Measurements from ENCODE around the gene EVX2.

EVX2 gene

DNA sequence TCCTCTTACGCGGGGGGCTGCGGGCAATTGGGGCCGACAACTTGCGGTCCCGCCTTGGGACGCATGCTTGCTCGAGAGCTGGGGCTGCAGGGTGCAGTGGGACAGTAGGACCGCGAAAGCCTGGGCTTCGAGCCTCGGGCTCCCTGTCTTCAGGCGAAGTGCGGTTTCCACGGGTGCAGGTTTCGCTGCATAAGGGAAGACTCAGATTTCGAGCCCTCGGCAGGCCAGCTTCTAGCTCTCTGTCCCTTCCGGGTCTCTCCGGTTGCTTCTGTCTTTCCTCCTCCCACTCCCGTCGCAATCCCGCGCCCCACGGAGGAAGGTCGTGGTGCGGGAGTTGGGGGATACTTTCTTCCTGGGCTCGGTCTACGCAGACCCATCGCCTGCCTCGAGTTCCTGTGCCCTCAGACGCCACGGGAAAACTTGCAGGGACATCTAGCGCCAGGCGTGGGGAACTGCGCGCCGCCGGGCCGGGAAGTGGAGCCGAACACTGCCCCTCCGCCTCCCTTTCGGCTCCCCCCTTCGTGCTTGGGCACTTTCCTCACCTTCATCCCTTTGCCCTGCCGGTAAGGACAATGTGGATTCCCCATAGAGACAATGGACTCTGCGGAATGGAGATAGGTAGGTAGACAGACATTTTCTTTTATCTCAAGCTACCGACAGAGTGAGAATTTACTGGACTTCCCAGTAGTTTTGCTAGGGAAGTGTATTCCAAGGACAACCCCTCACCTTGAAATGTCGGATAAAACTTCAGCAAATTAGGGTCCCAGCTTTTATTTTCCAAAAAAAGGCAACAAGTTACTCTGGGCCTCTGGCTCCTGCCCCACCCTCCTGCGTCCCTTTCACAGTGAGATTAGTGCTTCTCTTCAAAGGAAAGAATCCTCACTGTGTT is 4.5 kb upstream of the EVX2 start:
- in situ Hi-C loops (cut with HindIII; ENCODE audit: low sequenced_read_pairs) = no loop called here

DNA sequence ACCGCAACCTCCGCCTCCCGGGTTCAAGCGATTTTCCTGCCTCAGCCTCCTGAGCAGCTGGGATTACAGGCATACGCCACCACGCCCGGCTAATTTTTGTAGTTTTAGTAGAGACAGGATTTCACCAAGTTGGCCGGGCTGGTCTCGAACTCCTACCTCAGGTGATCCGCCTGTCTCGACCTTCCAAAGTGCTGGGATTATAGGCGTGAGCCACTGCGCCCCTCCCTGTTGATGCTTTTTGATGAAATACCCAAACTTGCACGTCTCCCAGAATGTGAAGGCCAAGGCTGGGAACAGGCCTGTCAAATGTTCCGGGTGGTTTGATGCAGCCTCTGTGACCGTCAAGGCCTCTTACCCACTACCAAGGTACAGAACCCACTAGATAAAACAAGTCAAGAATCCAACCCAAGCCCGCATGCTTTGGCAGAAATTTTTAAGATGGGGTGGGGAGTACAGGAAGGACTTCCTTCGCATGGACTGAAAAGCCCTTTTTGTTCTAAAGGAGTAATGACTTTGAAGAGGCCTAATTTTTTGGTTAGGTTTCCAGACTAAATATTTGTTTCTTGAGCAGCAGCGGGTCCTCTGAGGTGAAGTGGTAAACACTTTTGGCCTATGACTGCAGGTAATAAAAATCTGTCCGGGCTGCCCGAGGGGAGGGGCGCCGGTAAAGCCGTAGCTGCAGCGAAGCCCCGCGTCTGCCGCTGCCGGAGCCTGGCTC is 3.7 kb upstream of the EVX2 start:
- in situ Hi-C loops (cut with HindIII; ENCODE audit: low sequenced_read_pairs) = no loop called here

DNA sequence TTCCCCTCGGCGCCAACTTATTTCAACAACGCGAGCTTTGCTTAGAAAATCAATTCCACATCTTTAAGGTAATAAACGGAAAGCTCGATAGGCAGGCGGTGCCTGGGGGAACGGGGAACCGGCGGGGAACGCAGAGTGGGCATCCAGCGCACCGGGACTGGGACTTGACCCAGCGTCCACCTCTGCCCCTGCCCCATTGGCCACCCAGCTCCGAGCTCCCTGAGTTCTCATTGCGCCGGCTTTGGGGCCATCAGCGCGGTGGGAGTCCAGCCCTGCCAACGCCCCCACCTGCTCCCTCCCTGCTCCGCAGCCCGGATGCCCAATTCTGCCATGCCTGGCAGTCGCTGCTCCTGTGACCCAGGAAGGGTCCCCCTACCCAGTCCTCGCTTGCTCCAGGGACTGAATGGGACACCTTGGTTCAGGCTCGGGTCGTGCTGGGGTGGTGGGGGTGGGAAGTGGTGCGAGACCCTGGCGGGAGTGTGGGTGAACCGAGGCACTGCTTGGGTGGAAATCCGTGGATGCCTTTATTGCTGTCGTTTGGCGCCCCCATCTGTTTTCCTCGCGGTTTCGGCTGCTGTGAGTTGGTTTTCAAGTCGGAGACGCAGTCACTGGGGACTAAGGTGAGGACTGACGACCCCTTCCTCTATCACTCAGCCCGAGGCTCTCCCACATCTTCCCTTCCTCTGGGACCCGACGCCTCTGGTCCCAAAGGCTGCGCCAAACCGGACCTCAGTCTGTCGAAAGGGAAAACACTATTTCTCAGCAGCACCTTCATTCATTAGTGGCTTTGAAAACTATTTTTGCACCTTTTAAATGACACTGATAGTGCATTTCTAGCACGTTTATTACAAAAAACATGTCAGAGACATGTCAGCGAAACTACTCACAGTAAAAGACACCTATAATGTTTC is 2.4 kb upstream of the EVX2 start:
- in situ Hi-C loops (cut with HindIII; ENCODE audit: low sequenced_read_pairs) = no loop called here

- in situ Hi-C loops (cut with HindIII; ENCODE audit: low sequenced_read_pairs) = no loop called here
Measured at GRCh38 chr2:176085120-176085788, 1.5 kb upstream of the EVX2 start.

DNA sequence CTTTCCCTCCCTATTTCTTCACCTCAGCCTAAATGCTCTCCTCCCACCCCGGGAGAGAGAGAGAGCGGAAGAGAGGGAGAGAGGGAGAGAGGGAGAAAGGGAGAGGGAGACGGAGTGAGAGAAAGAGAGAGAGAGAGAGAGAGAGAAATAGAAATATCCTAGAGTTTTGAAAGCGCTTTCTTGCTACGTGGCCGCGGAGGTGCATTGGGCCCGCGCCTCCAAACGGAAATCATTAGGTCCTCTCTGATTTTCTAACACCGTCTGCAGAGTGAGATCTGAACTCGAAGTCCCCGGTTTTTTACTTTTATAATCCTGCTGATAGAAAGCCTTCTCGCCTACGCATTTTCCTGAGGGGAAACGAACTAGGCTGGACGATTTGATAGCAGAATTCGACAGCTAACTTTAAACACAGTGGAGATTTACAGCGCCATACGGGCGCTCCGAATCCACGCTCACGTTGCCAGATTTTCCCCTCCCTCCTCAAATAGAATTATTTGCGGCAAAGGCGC is 903 bp upstream of the EVX2 start:
- in situ Hi-C loops (cut with HindIII; ENCODE audit: low sequenced_read_pairs) = no loop called here

DNA sequence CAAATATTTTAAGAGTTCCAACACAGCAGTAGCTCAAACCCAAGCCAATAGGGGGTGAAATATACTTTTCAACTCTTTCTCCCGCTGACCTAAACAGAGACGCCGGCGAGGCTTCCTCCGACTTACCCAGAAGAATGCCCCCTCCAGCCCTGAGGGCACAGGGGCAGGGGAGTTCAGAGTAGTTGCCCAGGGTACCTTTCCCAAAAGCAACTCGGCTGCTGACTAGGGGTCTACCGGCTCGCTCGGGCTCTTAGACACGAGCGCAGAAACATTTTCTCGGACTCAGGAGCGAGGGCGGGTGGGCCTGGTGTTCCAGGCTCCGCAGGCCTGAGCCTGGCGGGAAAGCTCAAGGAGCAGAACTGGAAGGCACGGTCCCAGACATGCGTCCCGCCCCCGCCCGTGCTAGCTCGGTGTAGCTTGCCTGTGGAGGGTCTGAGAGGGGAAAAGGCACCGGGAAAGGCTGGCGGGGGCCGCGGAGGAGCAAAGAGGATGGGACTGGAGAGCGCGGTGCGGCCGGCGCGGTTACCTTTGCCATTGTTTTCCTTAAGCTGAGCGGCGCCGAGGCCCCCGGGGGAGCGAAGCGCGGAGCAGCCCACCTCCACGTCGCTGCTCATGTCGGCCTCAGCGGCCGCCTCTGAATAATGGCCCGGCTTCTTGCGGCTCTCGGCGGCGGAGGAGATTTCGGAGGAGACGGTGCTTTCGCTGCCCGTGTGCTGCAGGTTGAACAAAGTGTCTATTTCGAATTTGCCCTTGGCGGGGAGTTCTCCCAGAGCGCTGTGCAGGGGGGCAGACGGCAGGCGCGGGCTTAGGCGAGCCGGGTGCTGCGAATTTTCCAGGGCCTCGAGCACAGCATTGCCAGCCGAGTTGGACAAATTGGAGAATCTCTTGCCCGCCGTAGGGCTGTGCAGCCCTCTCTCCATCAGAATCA is 674 bp downstream of the EVX2 start:
- in situ Hi-C loops (cut with HindIII; ENCODE audit: low sequenced_read_pairs) = no loop called here

GRCh38 chr2:176082525-176082823 is 1.3 kb downstream of the EVX2 start:
- in situ Hi-C loops (cut with HindIII; ENCODE audit: low sequenced_read_pairs) = no loop called here

DNA sequence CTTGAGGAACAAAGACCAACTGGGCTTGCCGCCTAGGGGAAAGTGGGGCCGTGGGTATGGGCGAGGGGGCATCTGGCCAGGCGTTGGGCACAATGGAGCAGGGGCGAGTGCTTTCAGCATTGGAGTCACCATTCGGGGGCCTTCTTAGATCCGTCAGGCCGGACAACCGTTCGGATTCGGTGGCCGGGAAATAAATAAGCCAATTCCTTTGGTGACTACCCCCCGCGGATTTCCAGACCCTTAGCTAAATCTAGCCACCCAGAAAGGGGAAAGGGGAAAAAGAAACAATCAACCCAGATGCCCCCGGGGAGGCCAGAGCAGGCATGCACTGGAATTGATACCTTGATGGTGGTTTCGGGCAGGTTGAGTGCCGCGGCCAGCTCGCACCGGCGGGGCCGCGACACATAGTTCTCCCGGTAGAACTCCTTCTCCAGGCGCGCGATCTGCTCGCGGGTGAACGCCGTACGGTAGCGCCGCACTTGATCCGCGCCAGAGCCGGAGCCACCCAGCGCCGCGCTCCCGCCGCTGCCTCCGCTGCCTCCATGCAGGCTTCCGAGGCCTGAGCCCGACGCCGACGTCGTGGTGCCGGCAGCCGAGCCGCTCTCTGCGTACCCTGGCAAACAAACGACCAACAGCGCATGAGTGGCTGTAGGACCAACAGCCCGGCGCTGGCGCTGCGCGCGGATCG is 1.8 kb downstream of the EVX2 start:
- in situ Hi-C loops (cut with HindIII; ENCODE audit: low sequenced_read_pairs) = no loop called here

- in situ Hi-C loops (cut with HindIII; ENCODE audit: low sequenced_read_pairs) = no loop called here
Measured at GRCh38 chr2:176081376-176081836, 2.4 kb downstream of the EVX2 start.

DNA sequence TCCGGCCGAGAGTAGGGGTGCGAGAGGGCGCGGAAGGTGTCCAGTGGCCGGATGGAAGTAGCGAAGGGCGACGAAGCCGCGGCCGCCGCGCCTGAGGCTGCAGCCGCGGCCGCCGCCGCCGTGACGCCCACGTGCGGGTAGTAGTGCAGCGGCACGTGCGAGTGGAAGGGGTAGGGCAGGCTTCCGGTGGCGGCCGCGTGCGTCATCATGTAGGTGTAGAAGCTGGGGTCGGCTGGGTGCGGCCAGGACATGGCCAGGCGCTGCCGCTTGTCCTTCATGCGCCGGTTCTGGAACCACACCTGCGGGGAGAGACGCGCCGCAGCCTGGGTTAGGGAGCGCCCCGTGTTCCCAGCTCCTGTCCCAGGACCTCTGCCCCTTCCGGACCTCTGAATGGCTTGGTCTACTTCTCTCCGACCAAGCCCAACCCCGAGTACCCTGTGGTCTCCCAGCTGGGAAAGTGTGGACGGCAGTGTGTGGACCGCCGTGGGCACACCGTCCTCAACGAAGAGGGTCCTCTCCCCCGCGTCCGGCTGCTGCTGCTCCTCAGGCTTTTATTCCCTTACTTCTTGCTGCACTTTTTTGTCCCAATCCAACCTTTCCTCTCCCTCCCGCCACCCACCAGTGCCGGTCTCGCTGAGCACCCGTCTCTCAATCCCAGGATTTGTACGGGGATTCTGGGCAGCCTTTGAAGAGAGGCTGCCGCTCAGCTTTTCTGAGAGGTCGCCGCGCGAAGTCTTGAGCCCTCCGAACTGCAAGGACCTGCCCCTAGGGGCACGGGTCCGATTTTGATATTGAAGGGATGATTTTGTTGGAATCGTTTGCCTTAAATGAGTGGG is 3.0 kb downstream of the EVX2 start:
- in situ Hi-C loops (cut with HindIII; ENCODE audit: low sequenced_read_pairs) = no loop called here

GRCh38 chr2:176079831-176080539 is 3.8 kb downstream of the EVX2 start:
- in situ Hi-C loops (cut with HindIII; ENCODE audit: low sequenced_read_pairs) = no loop called here

GRCh38 chr2:176079285-176079830 is 4.4 kb downstream of the EVX2 start:
- in situ Hi-C loops (cut with HindIII; ENCODE audit: low sequenced_read_pairs) = no loop called here

GRCh38 chr2:176078541-176079284 is 5.0 kb downstream of the EVX2 start:
- in situ Hi-C loops (cut with HindIII; ENCODE audit: low sequenced_read_pairs) = no loop called here

GRCh38 chr2:176076796-176077195 is 7.0 kb downstream of the EVX2 start:
- in situ Hi-C loops (cut with HindIII; ENCODE audit: low sequenced_read_pairs) = no loop called here

DNA sequence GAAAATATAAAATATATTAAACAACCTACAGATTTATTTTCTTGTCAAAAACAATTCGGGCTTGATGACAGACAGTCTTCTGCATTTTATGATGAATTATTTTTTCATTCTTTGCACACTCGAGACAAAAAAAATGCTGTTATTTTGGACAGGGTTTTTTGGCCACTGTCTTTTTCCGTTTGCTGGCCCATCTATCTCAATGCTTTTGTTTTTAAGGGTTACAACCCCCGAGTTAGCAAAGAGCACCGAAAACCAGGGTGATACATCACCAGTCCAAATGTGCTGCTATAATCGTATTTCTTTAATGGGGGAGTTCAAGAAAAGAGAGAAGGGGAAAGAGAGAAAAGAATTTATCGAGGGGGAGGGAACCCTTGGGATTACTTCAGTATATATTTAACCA is 7.7 kb downstream of the EVX2 start:
- in situ Hi-C loops (cut with HindIII; ENCODE audit: low sequenced_read_pairs) = no loop called here

DNA sequence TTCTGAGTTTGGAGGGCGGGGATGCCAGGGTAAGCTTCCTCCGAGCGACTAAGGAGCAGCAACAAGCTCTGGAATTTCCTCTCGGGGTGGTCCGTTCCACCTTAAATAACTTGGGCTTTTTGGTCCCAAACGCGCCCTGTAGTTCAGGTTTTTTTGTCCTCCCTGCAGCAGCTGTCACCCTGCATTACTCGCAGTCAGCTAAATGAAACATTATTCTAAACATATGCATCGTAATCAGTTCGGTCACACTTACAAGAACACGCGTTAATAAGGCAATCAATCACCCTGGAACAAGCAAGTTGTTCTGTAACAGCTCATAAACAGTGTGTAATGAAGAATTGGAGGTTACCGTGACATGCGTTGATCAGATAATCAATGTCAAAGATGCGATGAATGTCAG is 8.3 kb downstream of the EVX2 start:
- in situ Hi-C loops (cut with HindIII; ENCODE audit: low sequenced_read_pairs) = no loop called here
